Measurements from ENCODE around the gene DEF6.

DEF6 gene

GRCh38 chr6:35354361-35355135 lies 56.9 kb downstream of the DEF6 start:
- no peak for DNase-seq

GRCh38 chr6:35356391-35356790 lies 58.8 kb downstream of the DEF6 start:
- no peak for DNase-seq

GRCh38 chr6:35357677-35358076 lies 60.1 kb downstream of the DEF6 start:
- no peak for DNase-seq

- DNase-seq, result no peak
Measured at GRCh38 chr6:35358086-35358485, 60.5 kb downstream of the DEF6 start.

GRCh38 chr6:35359346-35359743 lies 61.7 kb downstream of the DEF6 start:
- no peak for DNase-seq

- no peak for DNase-seq
Measured at GRCh38 chr6:35359744-35360348, 62.2 kb downstream of the DEF6 start.

- DNase-seq, result no peak
Measured at GRCh38 chr6:35360349-35361138, 62.9 kb downstream of the DEF6 start.

GRCh38 chr6:35362200-35362599 lies 64.6 kb downstream of the DEF6 start:
- DNase-seq, result no peak

- DNase-seq, result no peak
Measured at GRCh38 chr6:35363293-35363750, 65.7 kb downstream of the DEF6 start.

GRCh38 chr6:35365594-35366203 lies 68.1 kb downstream of the DEF6 start:
- DNase-seq, result no peak

- DNase-seq, result no peak
Measured at GRCh38 chr6:35366204-35366596, 68.6 kb downstream of the DEF6 start.

- no peak for DNase-seq
Measured at GRCh38 chr6:35367646-35368037, 70.0 kb downstream of the DEF6 start.

GRCh38 chr6:35368038-35368887 lies 70.6 kb downstream of the DEF6 start:
- DNase-seq, result no peak

- no peak for DNase-seq
Measured at GRCh38 chr6:35370124-35370741, 72.6 kb downstream of the DEF6 start.

- DNase-seq, result no peak
Measured at GRCh38 chr6:35370785-35371493, 73.3 kb downstream of the DEF6 start.
